CD4-positive, alpha-beta T cell treated with Interleukin-4 for 4 hours (primary cell): ENCODE measurements around the gene BCL2.

ENCODE experiments used
- DNase-seq: peaks from one replicate; pipeline ENCODE4 v3.0.0-alpha.2; 2020

Gene BCL2

DNA sequence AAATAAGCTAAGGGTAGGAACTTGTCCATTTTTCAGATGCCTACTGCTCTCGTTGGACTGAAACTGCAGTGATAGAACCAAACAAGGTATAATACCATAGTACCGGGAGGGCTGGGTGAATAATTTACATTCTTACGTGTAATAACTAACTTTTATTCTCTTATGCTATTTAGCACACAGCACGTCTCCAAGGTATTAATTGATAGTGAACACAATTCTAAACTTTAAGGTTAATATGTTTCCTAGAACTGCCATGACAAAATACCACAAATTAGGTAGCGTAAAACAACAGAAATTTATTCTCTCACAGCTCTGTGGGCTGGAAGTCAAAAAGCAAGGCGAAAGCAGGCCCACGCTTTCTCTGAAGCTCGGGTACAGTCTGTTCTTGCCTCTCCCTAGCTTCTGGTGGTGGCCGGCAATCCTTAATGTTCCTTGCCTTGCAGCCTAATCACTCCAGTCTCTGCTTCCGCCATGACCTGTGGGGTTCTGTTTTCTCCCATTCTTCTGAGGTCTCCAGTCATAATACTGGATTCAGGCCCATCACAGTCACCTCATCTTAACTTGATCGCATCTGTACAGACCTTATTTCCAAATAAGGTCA, 5.6 kb upstream of the BCL2 start:
- no peak for DNase-seq

DNA sequence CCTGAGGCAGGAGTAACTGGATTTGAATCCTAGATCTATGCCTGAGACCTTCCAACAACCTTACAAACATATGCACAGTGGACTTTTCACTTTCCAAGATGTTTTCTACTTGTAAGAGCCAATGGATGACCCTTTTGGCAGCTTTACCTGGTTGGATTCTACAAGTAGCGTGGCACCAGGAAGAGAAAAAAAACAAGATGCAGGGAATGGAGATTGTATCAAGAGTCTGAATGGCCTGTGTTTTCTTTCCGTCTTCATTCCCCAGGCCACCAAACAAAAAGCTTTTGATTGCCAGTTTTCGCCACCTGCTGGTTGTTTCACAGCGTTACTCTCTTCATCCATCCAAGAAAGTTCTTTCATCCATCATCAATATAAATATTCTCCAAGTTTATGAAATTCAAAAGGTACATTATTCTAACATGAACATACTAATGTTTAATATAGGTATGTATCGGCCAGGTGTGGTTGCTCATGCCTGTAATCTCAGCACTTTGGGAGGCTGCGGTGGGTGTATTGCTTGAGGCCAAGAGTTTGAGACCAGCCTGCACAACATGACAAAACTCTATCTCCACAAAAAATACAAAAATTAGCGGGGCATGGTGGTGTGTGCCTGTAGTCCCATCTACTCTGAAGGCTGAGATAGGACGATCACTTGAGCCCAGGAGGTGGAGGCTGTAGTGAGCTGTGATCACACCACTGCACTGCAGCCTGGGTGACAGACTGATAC, 3.5 kb upstream of the BCL2 start:
- peak; percentile 74 for DNase-seq

DNA sequence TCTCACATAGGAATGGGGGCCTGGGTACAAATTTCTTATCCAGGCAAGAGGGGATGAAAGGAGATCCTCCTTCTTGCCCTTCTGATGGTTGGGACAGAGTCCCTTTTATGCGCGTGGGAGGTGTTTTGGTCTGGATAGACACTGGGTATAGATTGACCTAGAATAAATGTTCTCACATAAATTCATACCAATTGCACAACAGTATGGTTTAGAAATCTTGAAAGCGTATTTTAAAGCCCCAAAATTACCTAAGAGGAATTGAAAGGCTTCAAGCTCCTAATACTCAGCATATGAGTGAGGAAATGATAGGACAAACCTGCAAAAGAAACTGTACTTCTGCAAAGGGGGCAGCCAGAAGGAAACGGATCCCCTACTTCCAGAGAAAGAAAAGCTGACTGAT, 2.6 kb upstream of the BCL2 start:
- DNase-seq, result no peak

DNA sequence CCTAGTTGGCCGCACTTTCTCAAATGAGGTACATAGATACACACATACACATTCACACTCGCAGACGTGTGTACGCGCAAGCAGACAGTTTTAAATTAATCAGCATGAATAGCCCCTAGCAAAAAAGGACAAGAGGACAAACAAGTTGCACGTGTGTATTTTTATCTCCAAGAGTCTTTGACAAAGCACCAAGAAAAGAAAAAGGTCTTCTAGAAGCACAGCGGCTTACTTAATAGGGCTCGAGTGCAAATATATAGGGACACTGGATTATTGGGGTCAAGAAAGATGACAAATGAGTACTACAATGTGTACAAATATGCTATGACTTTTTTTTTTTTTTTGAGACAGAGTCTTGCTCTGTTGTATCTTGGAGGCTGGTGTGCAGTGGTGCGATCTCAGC, 1.7 kb upstream of the BCL2 start:
- no peak for DNase-seq

DNA sequence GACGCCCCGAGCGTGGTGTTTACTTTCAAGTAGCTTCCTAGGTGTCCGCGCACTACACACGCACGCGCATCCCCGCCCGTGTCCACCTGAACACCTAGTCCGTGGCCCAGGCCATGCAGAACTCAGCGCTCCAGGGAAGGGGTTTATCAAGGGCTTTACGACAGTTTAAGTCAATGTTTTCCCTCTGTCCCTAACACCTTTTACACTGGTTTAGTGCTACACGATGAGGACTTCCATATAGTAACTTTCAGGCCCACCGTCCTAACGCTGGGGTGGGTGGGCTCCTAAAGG, 1.4 kb upstream of the BCL2 start:
- no peak for DNase-seq

DNA sequence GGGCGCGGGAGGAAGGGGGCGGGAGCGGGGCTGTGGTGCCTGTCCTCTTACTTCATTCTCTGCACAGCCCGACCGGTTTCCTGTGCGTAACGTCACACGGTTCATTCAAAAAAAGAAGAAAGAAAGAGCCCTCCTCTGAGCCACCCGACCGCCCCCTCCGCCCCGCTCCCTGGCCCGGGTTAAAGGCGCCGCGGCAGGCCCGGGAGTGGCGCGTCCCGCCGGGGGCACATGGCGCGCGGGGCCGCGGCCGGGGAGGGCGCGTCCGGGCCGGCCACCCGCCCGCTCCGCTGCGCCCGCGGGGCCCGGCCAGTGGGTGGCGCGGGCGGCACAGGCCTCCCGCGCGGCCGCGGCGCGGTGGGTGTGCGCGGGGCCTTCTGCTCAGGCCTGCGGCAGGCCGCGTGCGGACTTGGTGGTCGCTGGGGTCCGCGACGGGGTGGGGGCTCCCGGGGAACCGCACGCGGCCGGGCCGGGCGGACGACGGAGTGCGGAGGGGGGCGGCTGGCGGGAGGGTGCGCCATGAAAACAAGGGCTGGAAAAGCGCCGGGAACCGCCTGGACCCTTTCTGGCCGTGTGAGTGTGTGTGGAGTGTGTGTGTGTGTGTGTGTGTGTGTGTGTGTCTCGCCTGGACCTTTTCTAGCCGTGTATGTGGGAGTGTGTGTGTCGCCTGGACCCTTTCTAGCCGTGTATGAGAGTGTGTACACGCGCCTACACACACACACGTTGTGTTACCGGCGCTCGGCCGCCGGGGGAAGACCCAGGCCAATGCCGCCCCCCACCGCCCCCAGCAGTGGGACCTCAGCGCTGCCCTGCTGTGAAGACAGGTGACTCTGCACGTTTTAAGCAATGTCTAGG, 780 bp upstream of the BCL2 start:
- DNase-seq, result peak; percentile 94

DNA sequence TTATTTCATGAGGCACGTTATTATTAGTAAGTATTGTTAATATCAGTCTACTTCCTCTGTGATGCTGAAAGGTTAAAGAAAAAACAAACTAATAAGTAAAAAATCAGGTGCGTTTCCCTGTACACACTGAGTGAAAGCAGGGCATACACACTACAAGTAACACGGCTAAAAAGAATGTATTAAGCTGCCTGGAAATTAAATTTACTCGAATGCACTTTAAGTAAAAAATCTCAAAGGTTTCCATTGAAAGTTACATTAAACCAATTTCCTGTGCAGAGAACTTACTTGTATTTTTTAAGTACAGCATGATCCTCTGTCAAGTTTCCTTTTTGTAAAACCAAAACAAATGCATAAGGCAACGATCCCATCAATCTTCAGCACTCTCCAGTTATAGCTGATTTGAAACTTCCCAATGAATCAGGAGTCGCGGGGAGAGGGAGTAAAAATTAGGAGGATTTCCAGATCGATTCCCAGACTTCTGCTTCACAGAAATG, 633 bp downstream of the BCL2 start:
- DNase-seq, result no peak

DNA sequence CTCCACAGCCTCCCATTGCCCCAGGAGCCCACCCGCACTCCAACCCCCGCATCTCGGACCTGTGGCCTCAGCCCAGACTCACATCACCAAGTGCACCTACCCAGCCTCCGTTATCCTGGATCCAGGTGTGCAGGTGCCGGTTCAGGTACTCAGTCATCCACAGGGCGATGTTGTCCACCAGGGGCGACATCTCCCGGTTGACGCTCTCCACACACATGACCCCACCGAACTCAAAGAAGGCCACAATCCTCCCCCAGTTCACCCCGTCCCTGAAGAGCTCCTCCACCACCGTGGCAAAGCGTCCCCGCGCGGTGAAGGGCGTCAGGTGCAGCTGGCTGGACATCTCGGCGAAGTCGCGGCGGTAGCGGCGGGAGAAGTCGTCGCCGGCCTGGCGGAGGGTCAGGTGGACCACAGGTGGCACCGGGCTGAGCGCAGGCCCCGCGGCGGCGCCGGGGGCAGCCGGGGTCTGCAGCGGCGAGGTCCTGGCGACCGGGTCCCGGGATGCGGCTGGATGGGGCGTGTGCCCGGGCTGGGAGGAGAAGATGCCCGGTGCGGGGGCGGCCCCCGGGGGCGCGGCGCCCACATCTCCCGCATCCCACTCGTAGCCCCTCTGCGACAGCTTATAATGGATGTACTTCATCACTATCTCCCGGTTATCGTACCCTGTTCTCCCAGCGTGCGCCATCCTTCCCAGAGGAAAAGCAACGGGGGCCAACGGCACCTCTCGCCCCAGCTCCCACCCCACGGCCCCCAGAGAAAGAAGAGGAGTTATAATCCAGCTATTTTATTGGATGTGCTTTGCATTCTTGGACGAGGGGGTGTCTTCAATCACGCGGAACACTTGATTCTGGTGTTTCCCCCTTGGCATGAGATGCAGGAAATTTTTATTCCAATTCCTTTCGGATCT, 1.3 kb downstream of the BCL2 start:
- peak; percentile 89 for DNase-seq

DNA sequence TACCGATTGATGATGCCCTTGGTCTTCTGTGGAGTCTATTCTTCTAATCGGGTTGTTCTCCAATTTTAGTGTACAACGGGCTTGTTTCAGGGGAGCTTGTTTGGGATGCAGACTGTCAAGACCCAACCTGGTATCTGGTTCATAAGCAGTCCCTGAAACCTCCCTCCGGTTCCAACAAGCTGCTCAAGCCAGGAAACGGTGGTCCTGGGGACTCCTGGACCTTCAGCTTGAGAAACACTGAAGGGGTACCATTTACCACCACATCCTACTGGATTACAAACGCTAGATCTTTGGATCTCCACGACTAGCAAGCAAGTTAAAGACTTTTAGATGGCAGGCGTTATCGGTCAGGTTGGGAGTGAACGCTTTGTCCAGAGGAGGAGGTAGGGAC, 2.0 kb downstream of the BCL2 start:
- DNase-seq, result no peak

DNA sequence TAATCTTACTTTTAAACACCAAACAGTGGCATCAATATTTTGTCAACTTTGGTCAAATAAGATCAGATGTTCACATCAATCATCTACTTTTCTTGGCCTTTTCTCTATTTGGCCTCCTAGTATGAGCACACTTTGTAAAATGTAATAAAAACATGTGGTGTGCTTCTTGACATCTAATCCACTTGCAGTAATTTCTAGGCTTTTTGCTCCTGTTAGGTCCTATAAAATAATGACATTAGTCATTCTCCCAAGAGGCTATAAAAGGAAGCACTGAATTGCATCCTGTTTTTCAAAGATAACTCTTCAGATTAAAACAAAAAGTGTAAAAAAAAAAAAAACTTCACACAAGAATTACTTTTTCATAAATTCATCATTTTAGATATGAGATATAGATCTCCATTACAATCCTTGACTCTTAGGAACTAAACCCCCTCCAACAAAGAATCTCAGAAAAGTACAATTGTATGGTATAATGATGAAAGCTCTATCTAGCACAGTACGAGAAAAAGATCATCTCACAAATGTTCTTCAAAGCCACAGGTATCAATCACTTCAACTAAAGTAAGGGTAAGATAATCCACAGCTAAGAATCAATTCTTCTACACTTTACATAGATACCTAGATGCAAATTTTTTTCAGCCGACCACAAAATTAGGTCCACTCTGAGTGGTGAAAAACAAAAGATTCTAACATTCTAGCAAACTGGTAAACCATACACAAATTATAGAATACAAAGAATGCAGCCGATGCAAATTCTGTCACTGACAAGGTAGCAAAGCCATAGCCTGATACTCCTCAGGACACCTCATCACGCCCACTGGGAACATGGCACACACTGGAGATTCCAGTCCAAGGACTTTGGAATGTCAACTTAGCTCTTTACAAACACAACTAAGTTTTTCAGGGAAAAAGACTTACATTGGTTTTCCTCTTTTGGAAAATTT, 2.7 kb downstream of the BCL2 start:
- DNase-seq, result no peak

DNA sequence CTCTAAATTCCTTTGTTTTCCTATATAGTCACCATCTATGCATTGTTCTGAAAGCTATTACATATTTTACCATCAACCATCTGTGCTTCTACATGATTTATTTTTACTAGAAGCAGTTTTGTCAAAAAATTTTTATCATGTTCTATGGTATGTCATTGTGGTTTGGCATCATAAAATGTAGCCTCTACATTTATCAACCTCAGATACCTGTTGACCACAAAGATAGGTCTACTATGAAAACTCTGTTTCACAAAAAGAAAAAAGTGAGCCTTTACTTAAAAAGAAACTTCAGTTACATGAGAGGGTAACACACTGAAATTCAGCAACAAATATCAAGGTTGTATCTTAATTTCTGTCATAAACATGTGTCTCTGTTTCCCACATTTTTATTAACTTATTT, 3.7 kb downstream of the BCL2 start:
- DNase-seq, result peak; percentile 50

DNA sequence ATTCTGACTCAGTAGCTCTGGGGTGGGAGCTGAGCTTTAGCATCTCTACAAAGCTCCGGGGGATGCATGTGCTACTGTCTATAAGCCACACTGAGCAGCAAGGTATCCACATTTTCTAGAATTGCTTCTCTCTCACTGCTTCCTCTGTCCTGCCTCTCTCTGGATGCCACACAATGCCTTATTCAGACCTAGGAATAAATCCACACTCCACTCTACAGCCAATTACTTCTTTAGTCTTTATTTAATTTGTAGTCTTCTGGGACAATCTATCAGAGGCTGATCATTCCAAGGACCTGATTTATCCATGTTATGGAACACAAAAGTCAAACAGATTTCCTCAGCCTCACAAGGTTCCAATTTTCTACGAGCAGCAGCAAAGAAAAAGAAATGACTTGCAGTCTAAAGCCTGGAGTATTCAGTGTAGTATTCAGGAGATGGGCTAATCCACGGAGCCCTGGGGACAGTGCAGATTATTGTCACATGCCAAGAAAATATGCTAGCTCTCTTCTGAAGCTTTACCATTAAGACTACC, 4.4 kb downstream of the BCL2 start:
- no peak for DNase-seq

DNA sequence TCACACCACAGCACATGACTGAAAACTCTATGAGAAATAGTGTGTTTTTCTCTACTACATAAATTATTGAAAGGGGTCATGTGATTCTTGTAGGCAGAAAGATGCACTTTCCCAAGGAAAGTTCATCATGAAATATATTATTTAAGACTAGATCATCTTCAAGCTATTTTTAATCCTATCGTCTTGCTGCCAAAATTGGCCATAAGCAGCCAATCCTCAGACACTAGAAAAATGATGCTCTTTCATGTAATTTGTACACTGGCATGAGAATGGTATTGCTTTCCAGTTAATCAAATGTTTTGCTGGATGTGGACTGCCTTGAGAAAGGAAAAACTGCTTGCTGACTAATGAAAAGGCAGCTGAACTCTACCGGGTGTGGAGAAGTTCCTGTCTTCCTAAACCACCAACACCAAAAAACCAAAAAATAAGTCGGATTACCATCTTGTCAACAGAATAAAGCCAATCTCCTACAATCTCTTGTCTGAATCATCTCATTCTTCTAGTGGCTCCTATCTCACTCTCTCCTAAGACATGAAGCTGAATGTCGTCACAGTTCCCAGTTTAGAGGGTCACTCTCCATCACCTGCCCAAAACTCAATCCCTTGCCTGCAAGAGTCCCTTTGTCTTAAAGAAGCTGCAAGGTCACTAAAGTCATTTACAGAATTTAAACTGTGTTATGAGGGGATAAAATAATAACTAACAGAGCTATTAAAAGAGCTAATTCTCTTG, 5.3 kb downstream of the BCL2 start:
- DNase-seq, result no peak

DNA sequence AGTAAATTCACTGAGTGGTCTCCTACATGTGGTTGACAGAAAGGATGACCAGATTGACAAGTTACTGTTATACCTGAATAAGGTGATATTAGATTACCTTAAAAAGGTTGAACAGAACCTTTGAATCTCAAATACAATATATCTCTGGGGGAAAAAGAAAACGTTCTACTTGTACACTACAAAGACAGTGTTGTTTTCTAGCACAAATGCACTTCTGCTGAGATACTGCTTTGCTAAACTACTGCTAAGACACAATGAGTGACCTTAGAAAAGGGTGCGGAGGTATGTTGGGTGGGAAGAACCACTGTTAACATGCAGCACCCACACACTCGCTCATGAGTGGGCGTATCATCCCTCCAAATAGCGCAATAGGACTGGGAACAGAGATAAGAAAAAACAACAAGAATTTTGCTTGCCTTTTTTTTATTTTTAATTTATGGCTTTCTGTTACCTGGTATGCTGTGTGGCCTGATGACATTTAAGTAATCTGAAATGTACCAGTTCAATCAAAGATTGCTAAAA, 6.1 kb downstream of the BCL2 start:
- no peak for DNase-seq

DNA sequence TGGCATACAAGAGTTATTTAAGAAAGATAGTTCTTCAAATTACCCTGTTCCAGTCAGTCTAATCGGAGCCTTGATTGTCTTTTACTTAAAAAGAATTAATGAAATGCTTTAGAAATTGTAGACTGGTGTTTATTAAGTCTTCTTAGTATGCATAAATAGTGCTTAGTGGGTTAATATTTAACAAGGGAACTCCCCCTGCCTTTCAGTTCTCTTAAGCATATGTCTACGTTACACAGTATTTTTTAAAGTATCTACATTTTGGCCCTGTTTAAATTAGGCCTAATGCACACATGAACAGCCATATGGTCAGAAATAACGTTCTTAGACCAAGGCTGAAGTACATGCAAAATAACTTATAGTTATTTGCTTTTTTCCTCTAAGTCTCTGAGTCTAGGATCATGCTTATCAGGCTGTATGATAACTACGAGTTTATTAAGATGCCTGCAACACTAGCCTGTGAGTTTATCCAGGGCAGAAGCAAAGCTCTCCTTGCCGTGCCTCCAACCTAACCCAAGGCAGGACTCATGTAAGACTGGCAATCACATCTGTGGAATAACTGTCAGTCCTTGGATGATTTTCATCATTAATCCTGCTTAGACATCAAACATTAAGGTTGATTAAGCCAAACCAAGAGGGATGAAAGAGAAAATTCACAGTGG, 6.7 kb downstream of the BCL2 start:
- DNase-seq, result no peak

DNA sequence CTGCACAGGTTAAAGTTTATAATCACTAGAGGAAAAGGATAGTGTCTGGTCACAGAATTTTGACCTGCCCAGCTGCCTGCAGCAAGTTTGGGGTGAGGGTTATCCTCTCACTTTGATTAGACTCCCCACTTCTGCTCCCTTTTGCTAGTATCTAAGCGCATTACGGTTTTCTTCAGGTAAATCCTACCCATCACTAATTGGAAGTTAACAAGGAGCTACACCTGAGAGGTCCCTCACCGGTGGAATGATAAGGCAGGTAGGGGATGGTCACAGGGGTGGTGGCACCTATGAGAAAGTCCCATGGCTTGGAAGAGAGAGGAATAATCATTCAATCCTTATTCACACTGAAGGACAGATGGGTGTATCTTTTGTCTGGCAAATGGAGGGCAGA, 7.6 kb downstream of the BCL2 start:
- DNase-seq, result no peak

DNA sequence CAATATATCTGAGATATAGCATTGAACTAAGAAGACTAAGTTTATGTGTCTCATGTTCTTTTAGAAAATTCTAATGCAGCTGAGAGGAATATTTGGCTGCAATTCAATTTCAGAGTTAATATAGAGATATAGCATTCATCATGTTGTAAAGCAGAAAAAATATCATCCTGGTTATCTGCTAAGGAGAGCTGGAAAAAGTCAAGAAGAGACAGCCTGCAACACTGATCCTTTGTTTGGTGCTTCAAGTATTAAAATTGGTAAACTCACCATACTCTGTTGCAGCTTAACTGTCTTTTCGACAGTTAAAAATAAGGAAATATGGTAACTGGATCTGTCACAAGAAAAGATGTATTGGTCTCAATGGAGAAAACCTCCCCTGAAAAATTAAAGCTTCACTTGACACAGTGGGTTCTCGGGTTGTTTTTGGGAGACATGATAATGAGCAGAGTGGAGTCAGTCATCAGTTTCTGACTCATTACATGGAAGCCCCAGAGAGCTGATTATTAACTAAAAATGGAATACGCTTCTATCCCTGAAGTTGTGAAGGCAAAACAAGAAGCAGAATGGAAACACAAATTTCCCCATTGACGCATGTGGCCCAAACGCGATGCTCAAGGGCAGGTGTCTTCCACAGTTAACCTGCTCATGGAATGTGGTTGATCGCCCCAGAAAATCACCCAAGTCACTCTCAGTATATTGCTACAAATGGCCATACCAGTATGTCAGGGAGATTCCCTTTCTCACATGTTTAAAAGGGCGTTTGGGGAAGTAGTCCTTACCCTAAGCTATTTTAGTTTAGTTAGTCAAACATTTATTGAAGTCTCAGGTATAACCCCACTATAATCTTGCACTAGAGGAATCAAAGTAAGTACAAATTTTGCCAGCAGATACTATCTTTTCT, 8.2 kb downstream of the BCL2 start:
- no peak for DNase-seq

DNA sequence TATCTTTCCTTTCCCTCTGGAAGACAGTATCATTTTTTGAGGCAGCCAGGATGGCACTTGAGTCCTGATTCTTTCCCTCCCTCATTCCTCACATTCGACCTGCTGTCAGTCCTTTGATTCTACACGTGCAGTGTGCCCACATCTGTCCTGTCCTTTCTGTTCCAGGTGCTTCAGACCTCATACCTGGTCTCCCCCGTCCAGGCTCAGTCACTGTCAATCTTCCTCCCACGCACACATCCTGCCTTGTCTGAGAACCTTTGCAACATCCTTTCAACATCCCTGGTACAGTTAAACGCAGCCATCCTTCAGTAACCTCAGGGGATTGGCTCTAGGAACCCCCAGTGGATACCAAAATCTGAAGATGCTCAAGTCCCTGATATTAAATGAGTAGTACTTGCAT, 10.1 kb downstream of the BCL2 start:
- no peak for DNase-seq
